ENCODE data around the gene TOP3B. TPM values are rescaled to one million over a fixed set of nuclear protein-coding genes. Genes with fewer than 3 reads are reported as not detected.

The TOP3B gene
- total RNA-seq, 2 experiments from 2014 or later: 41.2 to 41.4 TPM

GRCh38 chr22:21949948-21950347 is 32.6 kb downstream of the TOP3B start:
- Mint-ChIP-seq H3K36me3 (ENCODE audit: low read depth) (peaks cover 1% of the 10 kb centered on the region), H3K4me3 (no peak overlapping the region), H3K9me3 (no peaks in the 10 kb centered on the region), H3K27ac (no peak overlapping the region), H3K27me3 (ENCODE audit: low read depth) (no peaks in the 10 kb centered on the region), H3K4me1 (ENCODE audit: low read depth) (peaks cover 11% of the 10 kb centered on the region)
- CTCF ChIA-PET: interaction anchor here (0.6 to 6.0 kb wide), 3 partner anchors 11 to 180 kb away, joined by 4 to 90 read pairs (median 5); no protein-coding TSS in a partner anchor
- DNase-seq: no peak
- intact Hi-C loops (cut with micrococcal nuclease): no loop called here

- Mint-ChIP-seq H3K9me3 (no peaks in the 10 kb centered on the region), H3K27me3 (ENCODE audit: low read depth) (no peaks in the 10 kb centered on the region), H3K36me3 (ENCODE audit: low read depth) (peaks cover 1% of the 10 kb centered on the region), H3K4me3 (no peak overlapping the region), H3K27ac (no peak overlapping the region), H3K4me1 (ENCODE audit: low read depth) (peaks cover 11% of the 10 kb centered on the region)
- DNase-seq: no peak
- CTCF ChIA-PET: interaction anchor here (2.0 to 6.0 kb wide), 2 partner anchors 11 to 23 kb away, joined by 5 to 90 read pairs; no protein-coding TSS in a partner anchor
- intact Hi-C loops (cut with micrococcal nuclease): no loop called here
Observed at GRCh38 chr22:21949569-21949918, 33.0 kb downstream of the TOP3B start.

GRCh38 chr22:21948824-21949568 is 33.6 kb downstream of the TOP3B start:
- Mint-ChIP-seq H3K4me3 (no peak overlapping the region), H3K36me3 (ENCODE audit: low read depth) (peaks cover 1% of the 10 kb centered on the region), H3K9me3 (no peaks in the 10 kb centered on the region), H3K4me1 (ENCODE audit: low read depth) (peaks cover 11% of the 10 kb centered on the region), H3K27ac (no peak overlapping the region), H3K27me3 (ENCODE audit: low read depth) (no peaks in the 10 kb centered on the region)
- CTCF ChIA-PET: interaction anchor here (2.0 to 6.0 kb wide), 2 partner anchors 10 to 23 kb away, joined by 5 to 90 read pairs; no protein-coding TSS in a partner anchor
- intact Hi-C loops (cut with micrococcal nuclease): no loop called here
- DNase-seq: no peak

- Mint-ChIP-seq H3K36me3 (ENCODE audit: low read depth) (peaks cover 1% of the 10 kb centered on the region), H3K4me3 (no peak overlapping the region), H3K9me3 (no peaks in the 10 kb centered on the region), H3K27ac (no peak overlapping the region), H3K27me3 (ENCODE audit: low read depth) (no peaks in the 10 kb centered on the region), H3K4me1 (ENCODE audit: low read depth) (peaks cover 11% of the 10 kb centered on the region)
- CTCF ChIA-PET: interaction anchor here (6.0 kb wide), 1 partner anchor 10 kb away, joined by 90 read pairs; no protein-coding TSS in a partner anchor
- intact Hi-C loops (cut with micrococcal nuclease): no loop called here
- no peak for DNase-seq
Observed at GRCh38 chr22:21948390-21948789, 34.2 kb downstream of the TOP3B start.

GRCh38 chr22:21947040-21948014 is 35.3 kb downstream of the TOP3B start:
- peaks cover 15% of the 10 kb centered on the region for H3K4me1 Mint-ChIP-seq (ENCODE audit: low read depth)
- H3K9me3 Mint-ChIP-seq: no peaks in the 10 kb centered on the region
- no peak overlapping the region for H3K4me3 Mint-ChIP-seq
- no peak for DNase-seq
- intact Hi-C loops (cut with micrococcal nuclease): no loop called here
- peaks cover 1% of the 10 kb centered on the region for H3K36me3 Mint-ChIP-seq (ENCODE audit: low read depth)
- H3K27ac Mint-ChIP-seq: no peak overlapping the region
- H3K27me3 Mint-ChIP-seq (ENCODE audit: low read depth): no peaks in the 10 kb centered on the region
- CTCF ChIA-PET: no interaction called here

- Mint-ChIP-seq H3K4me3 (no peak overlapping the region), H3K9me3 (no peaks in the 10 kb centered on the region), H3K36me3 (ENCODE audit: low read depth) (no peaks in the 10 kb centered on the region), H3K27me3 (ENCODE audit: low read depth) (no peaks in the 10 kb centered on the region), H3K4me1 (ENCODE audit: low read depth) (peaks cover 19% of the 10 kb centered on the region), H3K27ac (no peak overlapping the region)
- no peak for DNase-seq
- CTCF ChIA-PET: no interaction called here
- intact Hi-C loops (cut with micrococcal nuclease): no loop called here
Observed at GRCh38 chr22:21946262-21946925, 36.2 kb downstream of the TOP3B start.

- Mint-ChIP-seq H3K36me3 (ENCODE audit: low read depth) (no peaks in the 10 kb centered on the region), H3K4me1 (ENCODE audit: low read depth) (peaks cover 20% of the 10 kb centered on the region), H3K9me3 (no peaks in the 10 kb centered on the region), H3K4me3 (no peak overlapping the region), H3K27ac (no peak overlapping the region), H3K27me3 (ENCODE audit: low read depth) (no peaks in the 10 kb centered on the region)
- intact Hi-C loops (cut with micrococcal nuclease): no loop called here
- CTCF ChIA-PET: no interaction called here
- DNase-seq: no peak
Observed at GRCh38 chr22:21945453-21946261, 36.9 kb downstream of the TOP3B start.

- Mint-ChIP-seq H3K36me3 (ENCODE audit: low read depth) (no peaks in the 10 kb centered on the region), H3K27ac (no peak overlapping the region), H3K9me3 (no peaks in the 10 kb centered on the region), H3K27me3 (ENCODE audit: low read depth) (no peaks in the 10 kb centered on the region), H3K4me1 (ENCODE audit: low read depth) (peaks cover 20% of the 10 kb centered on the region), H3K4me3 (no peak overlapping the region)
- intact Hi-C loops (cut with micrococcal nuclease): no loop called here
- no peak for DNase-seq
- CTCF ChIA-PET: no interaction called here
Observed at GRCh38 chr22:21944871-21945270, 37.7 kb downstream of the TOP3B start.

GRCh38 chr22:21943571-21944448 is 38.8 kb downstream of the TOP3B start:
- Mint-ChIP-seq H3K9me3 (no peaks in the 10 kb centered on the region), H3K36me3 (ENCODE audit: low read depth) (no peaks in the 10 kb centered on the region), H3K27me3 (ENCODE audit: low read depth) (no peaks in the 10 kb centered on the region), H3K4me3 (no peak overlapping the region), H3K27ac (no peak overlapping the region), H3K4me1 (ENCODE audit: low read depth) (peaks cover 23% of the 10 kb centered on the region)
- CTCF ChIA-PET: no interaction called here
- intact Hi-C loops (cut with micrococcal nuclease): no loop called here
- DNase-seq: no peak

- no peaks in the 10 kb centered on the region for H3K9me3 Mint-ChIP-seq
- no peaks in the 10 kb centered on the region for H3K27me3 Mint-ChIP-seq (ENCODE audit: low read depth)
- DNase-seq: peak; percentile 65
- CTCF ChIA-PET: interaction anchor here (0.6 to 7.8 kb wide), 3 partner anchors 9 to 71 kb away, joined by 3 to 90 read pairs (median 4); partner anchors contain the start of gene PPM1F
- no peaks in the 10 kb centered on the region for H3K36me3 Mint-ChIP-seq (ENCODE audit: low read depth)
- peak overlapping the region; percentile 59 for H3K27ac Mint-ChIP-seq
- intact Hi-C loops (cut with micrococcal nuclease): no loop called here
- no peak overlapping the region for H3K4me3 Mint-ChIP-seq
- peaks cover 34% of the 10 kb centered on the region for H3K4me1 Mint-ChIP-seq (ENCODE audit: low read depth)
Observed at GRCh38 chr22:21942407-21943343, 39.9 kb downstream of the TOP3B start.

Measured in activated naive CD4-positive, alpha-beta T cell treated with anti-CD3 and anti-CD28 coated beads for 36 hours (primary cell).